ENCODE measurements around the gene HPDL.
A peak's percentile ranks its signal among the peaks of the same experiment; 100 is the strongest.

HPDL gene

GRCh38 chr1:45354838-45355237 is 28.1 kb downstream of the HPDL start:
- DNase-seq: no peak

GRCh38 chr1:45355683-45356082 is 29.0 kb downstream of the HPDL start:
- no peak for DNase-seq

- no peak for DNase-seq
Measured at GRCh38 chr1:45356186-45356585, 29.5 kb downstream of the HPDL start.

GRCh38 chr1:45359882-45360513 is 33.3 kb downstream of the HPDL start:
- peak; percentile 63 for DNase-seq

GRCh38 chr1:45360981-45361380 is 34.3 kb downstream of the HPDL start:
- DNase-seq: peak; percentile 26

- DNase-seq: no peak
Measured at GRCh38 chr1:45364294-45364693, 37.6 kb downstream of the HPDL start.

- DNase-seq: no peak
Measured at GRCh38 chr1:45365051-45365450, 38.4 kb downstream of the HPDL start.

GRCh38 chr1:45370575-45370974 is 43.9 kb downstream of the HPDL start:
- DNase-seq: no peak

- no peak for DNase-seq
Measured at GRCh38 chr1:45373573-45373972, 46.9 kb downstream of the HPDL start.

GRCh38 chr1:45375104-45376090 is 48.7 kb downstream of the HPDL start:
- peak; percentile 5 for DNase-seq

GRCh38 chr1:45378184-45378583 is 51.5 kb downstream of the HPDL start:
- no peak for DNase-seq
